NB4 (cell line): Measurements from ENCODE around the gene PHACTR1.

Experiments used
- CTCF ChIP-seq: IDR thresholded peaks from one replicate; pipeline ENCODE4 v1.5.1; 2012; ENCODE audit warnings: low read depth, low read length
- MAX ChIP-seq: IDR thresholded peaks from 2 replicates; pipeline ENCODE4 v1.6.1; 2011; ENCODE audit warnings: low read depth, low read length
- POLR2A ChIP-seq: IDR thresholded peaks from 2 replicates; pipeline ENCODE4 v1.6.1; 2011; ENCODE audit warnings: mild to moderate bottlenecking; ENCODE audit not compliant: insufficient read length; ENCODE audit errors: extremely low read depth

- TF ChIP-seq CTCF (no peak), POLR2A (no peak), MAX (no peak)
These were observed 525.6 kb downstream of the PHACTR1 start for GRCh38 chr6:13242178-13242577.
